ENCODE measurements around the gene TTC27.

DNA sequence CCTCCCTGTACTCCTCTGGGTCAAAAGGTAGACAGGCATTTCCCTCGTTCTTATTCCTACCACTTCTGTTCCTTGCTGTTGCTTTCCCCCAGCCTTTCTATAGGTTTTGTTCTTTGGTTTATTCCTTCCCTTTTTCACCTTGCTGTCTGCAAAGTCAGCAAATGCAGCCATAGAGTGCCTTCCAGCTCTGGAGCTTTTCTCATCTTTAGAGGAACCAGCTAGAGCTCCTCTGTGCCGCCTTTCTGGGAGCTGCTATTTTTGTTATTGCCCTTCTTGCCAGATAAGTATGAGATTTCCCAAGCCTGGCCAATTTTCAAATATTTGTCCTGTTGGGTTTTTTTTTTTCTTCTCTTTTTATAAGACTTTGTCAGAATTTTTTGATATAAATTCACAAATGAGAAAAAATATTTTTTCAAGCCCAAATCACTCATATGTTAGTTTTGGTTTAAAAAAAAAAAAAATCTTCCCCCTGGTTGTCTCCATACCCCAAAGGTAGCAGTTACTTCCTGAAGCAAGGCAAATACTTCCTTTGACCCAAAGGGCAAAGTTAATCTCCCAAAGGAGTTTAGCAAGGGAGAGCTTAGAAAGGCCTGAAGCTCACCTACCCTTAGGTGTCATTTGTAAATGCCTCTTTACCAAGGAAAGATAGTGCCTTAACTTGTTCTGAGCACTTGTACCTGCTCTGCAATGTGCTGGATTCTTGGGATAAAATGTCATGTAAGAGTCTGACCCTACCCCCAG, 5.1 kb upstream of the TTC27 start:
- TF ChIP-seq EZH2phosphoT487 (IDR thresholded peaks at IDR 0.05; ENCODE audit: insufficient read depth, low read depth) (no peak), EZH2 (IDR thresholded peaks at IDR 0.05; ENCODE audit: insufficient read depth, poor library complexity, severe bottlenecking) (no peak)
